GM18502 (cell line): ENCODE results near the gene GJA5.

Experiments used
- ATAC-seq: cut with Tn5 transposase; IDR thresholded peaks from one replicate; pipeline ENCODE4 v1.9.1; 2021; ENCODE audit warnings: mild to moderate bottlenecking; ENCODE audit not compliant: unreplicated experiment, poor library complexity

The GJA5 gene

DNA sequence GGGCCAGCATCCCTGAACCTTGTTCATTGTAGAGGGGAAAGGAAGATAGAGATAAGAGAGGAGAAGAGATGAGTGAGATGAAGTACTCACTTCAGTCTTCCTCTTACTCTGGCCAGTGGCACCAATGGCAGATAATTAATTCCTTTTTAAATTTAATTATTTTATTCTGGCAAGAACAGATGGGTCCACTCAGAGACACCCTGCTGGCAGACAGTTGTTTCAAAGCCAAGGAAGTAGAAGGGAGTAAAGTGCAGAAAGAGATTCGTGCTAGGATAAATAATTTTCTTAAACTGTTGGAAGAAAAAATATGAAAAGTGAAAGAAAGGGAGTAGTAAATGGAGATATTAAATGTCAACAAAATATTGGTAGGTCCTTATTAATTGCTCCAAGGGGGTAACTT lies 7.7 kb upstream of the GJA5 start:
- ATAC-seq = no peak

DNA sequence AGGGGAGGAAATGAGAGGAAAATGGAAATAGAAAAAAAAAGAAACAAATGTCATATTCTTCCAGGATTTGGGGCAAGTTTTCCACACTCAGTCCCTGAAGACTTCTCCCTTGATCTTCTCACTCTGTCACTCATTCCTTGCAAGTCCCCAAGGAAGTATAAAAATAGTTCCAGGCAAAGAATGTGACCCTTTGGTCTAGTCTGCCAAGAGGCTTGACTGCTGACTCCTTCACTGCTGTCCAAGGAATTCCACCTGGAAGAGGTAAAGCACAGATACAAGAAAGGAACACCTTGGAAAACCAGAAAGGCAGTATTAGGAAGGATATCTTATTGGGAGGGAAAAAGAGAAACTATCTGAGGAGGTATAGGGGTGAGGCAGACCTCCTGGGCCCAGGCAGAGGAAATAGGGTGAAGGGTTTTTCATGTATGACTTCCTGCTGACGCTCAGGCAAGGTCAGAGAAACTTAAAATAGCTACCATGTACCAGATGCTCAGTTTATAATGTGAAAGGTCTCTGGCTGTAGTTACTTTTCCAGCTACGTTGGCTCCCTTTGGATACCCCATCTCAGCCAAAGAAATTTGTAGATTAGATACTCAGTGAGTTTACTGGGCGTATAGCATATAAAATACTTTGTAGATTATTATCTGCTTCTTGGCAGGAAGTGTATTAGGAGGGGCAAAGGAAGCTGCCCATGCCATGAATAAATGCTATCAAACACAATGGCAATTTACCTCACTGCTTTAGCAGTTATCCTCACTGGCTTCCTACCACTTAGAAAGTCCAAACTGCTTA lies 2.0 kb upstream of the GJA5 start:
- ATAC-seq = no peak

DNA sequence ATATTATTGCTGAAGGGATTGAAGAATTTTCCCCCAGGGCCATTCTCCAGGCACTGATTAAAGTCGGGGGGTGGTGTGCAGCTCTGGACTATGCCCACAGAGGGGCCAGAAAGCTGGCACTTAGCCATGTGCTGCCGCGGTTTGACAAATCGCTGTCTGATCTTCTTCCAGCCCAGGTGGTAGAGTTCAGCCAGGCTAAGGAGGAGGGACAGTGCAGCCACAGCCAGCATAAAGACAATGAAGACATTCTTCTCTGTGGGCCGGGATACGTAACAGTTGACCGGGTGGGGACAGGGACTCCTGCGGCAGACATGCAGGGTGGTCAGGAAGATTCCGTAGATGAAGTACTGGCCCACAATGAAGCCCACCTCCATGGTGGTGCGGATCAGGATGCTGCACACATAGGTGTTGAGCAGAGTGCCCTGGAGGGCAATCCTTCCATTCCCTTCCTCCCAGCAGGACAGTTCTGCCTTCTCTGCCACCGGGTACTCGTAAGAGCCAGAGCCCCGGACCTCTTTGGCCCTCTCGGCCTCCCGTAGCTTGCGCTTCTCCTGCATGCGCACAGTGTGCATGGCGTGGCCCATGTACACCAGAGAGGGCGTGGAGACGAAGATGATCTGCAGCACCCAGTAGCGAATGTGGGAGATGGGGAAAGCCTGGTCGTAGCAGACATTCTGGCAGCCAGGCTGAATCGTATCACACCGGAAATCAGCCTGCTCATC lies 1.9 kb downstream of the GJA5 start:
- ATAC-seq = no peak

DNA sequence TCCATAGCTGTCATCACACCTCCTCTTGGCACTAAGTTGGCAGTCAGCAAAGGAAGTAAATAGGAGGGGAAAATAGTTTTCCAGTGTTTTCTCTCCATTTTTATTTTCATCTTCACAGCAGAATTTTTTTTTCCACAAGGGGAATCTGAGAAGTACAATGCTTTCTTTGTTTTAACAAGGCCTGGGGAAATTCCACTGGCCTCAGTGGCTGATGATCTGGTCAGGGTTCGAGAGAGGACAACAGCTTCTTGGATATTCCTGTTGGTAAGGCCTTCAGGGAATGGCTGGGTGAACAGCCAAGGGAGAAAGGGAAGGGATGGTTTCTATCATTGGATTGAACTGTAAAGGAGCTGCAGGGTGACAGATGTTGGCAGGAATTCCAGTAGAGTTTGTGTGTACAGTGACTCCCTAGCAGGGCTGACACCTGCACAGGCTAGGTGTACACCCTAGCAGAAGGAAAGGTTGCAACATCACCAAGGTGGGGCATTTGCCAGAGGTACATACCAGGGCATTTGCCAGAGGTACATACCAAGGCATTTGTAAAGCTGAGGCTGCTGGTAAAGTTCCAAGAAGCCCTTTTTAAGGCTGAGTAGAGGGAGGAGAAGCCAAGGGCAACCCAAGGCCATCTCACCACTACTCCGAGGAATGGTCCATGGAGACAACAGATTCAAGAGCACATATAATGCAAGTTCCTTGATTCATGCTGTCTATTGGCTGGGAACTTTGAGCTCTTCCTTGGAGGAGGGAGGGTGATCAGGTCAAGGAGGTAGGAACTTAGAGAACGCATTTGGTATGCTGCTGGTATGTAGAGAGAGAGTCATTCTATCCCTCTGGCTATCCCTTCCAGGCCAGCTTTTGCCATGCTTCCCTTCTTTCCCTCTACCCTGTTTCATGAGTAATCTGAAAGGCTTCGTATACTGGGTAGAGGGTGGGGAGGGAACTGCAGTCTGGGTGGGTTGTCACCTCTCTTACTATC lies 3.1 kb downstream of the GJA5 start:
- no peak for ATAC-seq

DNA sequence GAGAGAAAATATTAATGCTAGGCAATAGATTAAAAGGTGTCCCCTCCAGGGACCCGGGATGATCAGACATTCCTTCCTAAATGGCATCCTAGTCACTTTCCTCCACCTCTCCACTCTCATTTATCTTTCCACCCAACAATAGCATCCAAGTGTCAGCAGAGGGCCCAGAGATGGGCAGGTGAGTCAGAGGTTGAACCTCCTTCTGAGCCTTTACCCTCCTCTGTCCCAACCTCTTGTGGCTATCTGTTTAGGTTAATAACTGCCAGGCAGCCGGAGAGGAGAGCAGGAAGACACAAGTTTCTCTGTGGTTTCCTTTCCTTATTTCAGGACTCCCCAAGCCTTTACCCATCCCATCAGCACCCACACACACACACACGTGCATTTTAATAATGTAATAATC lies 4.1 kb downstream of the GJA5 start:
- ATAC-seq = no peak

DNA sequence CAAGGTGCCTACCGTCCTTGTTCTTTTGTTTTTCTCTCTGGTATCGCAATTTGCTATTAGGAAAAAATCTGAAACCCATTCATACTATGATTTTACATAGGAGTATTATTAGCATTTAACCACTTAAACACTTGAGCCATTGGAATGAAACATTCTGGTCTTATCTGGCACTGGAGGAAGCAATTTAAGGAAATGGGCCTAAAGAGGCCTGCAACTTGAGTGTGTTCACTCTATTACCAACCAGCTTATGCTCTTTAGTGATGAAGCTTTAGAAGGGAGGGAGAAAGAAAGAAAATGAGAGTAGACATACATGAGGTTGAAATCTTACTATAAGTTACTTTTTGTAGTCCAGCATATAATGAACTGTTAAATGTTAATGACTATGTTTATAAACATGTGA lies 5.7 kb downstream of the GJA5 start:
- no peak for ATAC-seq

DNA sequence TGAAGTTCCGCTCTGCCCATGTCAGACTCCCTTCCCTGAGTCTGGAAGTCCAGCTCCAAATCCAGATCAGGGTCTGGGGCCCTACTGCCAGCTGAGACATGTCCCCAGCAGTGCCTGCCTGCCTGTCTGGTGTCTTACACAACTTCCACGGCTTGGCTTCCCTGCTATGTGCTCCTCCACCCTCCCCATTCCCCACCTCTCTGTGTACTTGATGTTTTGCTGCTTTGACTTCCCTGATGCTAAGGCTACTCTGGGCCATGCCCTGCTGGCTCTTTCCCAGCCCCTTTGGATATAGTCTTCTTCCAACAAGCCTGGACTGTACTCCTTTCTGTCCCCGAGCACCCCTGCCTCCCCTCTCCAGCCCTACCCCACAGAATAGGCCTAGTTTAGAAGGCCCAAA lies 7.3 kb downstream of the GJA5 start:
- no peak for ATAC-seq

DNA sequence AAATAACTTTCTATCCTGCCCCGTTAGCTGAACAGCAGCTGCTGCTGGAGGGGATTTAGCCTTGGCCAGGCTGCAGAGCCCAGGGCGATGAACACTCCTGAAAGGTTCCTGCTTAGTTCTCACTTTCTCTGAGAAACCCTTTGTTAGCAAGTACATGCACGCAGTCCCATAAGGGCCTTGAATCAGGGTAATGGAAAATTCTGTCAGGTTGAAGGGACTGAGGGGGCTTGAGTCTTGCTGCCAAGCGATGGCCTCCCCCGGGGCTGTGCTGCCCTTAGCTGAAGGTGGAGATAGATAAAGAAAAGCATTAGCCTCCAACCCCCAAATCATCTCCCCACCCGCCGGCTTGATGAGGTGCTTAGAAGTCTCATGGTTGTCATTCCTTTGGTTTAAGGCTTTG lies 7.9 kb downstream of the GJA5 start:
- no peak for ATAC-seq

DNA sequence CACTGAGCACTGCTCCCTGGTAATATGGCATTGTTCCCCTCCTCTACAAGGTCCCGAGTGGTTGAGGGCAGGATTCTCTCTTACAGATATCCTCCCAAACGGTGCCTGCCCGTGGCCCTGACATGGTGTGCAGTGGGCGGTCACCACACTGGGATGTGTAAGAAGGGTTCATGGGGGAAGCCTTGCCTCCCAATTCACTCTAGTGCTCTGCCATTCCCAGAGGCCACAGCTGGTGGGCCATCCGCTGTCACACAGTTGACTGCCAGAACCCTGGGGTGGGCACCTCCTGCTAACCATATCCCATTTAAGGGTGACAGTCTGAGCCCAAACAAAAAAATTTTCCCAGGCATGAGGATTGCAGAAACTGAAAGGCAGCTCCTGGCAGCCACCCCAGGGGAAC lies 9.1 kb downstream of the GJA5 start:
- no peak for ATAC-seq

DNA sequence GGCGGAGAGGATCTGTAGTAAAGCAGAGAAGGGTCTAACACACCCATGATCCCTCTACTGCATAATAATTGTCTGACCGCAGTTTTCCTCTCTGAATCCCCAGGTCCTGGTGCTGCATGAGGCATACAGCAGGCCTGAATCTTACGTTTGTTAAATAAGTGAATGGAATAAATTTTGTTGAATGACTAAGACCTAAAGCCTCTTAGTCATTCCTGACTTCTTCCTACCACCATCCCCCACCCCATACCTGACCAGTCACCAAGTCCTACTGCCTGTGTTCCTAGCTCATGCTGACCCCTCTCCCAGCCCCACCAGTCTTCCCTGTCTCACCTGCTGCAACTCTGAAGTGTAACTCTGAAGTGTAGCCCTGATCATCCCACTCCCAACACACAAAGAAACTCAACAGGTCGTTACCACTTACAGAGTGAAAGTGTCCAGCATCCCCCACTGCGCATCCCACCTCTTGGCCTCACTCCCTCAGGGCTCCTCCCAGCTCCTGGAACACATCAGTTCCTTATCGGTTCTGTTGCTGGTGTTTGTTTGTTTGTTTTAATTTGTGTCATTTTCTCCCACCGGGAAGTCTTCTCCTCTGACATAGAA lies 9.7 kb downstream of the GJA5 start:
- ATAC-seq = no peak

DNA sequence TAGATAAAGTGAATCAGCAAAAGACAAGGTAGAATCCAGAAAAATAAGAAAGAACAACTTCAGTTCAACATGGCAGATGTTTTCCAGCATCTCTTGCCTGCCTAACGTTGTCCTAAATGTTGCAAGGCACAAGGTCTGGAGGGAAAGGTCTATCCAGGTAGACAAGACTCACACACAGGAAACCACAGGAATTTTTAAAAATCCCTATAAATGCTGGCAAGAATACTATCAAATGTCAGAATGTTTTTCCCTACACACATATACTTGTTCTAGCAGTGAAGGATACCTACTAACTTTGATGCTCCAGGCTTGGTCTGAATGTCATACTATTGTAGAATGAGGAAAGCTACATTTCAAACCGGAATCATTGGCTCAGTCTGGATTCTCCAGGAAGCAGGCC lies 10.6 kb downstream of the GJA5 start:
- no peak for ATAC-seq

DNA sequence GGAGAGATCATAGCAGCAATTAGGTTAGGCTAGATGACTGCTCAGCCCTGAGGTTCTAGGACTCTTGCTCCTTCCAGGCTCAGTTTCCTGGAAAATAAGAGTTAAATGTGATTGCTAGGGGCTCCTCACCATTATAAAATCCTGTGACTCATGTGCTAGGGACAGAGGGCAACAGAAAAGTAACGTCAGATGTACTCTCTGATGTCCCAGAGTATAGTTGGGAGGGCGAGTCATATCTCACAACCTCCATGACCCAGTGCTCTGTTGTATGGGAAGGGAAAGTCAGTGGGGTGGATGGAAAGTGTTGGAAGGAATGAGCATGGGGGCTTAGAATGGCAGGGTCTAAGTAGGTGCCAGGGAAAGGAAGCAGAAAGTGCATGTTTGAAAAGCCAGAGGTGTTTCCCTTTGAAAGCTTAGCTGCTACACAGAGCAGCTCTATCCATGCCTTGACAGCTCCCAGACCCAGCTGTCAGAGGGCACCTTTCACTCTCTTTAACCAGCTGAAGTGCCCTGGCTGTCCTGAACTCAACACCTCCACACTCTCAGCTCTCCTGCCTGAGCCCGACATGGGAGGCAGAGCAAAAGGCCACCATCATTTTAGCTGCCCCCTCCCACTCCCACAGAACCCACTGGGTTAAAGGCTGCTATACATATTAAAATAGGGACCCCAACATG lies 11.6 kb downstream of the GJA5 start:
- ATAC-seq = no peak

DNA sequence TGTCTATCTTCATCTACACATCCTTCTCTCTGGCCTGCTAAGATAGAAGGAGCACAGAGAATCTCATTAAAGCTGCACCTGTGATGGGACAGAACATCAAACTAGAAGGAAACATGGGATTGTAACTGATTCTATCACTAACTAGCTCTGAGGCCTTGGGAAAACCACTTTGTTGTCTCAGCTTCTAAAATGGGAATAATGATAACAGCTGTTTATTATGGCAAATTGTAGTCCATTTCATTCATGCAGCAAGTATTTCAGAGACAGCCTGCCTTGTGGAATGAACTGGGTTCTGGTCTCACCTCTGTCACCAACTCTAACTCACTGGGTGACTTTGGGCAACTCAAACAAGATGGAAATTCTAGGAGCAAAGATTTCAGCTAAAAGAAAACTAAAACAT lies 12.4 kb downstream of the GJA5 start:
- ATAC-seq = no peak

DNA sequence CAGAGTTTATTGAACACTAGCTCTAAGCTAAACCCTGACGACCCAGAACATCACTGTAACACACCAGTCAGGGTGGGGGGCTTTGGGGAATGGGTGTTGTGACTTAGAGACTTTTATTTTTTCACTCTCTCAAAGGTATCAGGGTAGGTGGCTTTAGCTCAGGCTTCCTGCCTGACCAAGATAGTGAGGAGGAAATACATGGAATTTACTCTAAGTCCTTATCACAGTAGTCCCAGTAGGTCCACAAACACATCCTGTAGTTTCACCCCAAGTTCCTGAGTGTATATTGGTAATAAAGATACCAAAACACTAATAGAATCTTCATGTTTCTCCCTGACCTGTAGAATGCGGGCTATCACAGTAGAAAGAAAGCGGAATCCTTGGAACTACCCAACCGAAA lies 15.1 kb downstream of the GJA5 start:
- no peak for ATAC-seq

DNA sequence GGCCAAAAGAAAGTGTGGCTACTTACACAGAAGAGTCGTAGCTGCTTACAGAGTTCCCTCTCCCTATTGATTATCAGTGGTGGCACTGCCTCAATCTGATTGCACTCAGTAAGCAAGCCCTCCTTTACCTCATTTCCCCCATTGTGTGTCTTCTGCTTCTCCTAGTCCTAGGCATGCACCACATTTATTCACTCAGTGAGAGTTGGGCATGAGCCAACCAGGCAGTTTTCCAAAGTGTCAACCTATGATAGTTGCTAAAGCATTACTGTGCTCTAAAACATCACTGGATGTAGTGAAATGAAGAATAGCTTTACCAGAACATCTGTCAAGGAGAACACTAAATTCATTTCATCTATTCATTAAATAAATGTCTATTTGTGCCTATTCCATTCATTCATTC lies 19.3 kb downstream of the GJA5 start:
- no peak for ATAC-seq

DNA sequence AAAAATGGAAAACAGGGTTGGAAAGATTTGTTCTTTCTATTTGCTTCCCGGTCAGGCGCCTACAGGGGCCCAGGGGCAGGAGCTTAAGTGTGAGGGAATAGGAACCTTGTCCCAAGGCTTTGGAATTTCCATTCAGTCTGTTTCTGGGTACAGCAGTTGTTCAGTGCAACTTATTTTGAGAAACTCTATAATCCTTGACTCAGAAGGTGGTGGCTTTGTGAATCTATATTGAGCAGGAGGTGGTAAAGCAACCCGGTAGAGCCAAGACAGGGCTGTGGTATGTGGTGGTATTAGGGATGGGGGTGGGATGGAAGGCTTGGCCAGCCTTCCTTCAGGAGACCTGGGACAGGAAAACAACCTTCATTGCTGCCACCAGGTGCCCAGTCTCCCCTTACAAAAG lies 20.0 kb downstream of the GJA5 start:
- ATAC-seq = no peak

DNA sequence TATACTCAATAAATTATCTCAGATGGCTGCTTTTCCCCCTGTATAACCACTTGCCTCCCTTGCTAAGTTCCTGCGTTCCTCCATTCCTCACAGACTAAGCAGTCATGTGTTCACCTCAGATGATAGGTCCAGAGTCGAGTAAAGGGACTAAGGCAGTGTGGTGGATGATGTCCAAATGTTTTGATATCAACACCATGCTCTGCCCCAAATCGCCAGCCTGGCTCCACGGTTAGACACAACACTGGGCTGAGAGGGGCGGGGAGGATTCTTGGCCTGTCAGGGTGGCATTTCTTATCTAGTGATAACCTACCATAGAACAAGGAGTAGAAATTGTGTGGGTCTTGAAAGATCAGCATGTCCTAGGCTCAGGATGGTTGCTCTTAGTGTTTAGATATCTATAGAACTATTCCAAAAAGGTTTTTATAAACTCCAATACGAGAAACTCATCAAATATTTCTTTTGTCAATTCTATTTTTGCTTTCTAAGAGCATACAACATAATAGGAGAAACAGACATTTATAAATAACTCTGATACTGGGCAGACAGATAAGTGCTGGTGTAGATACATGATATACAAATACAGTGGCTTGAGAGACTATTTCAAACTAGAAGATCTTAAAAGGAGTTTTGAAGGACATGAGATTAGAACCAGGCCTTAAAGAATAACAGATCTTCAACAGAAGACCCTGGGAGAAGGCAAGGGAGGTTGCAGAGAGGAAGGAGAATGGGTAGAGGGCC lies 21.5 kb downstream of the GJA5 start:
- no peak for ATAC-seq

DNA sequence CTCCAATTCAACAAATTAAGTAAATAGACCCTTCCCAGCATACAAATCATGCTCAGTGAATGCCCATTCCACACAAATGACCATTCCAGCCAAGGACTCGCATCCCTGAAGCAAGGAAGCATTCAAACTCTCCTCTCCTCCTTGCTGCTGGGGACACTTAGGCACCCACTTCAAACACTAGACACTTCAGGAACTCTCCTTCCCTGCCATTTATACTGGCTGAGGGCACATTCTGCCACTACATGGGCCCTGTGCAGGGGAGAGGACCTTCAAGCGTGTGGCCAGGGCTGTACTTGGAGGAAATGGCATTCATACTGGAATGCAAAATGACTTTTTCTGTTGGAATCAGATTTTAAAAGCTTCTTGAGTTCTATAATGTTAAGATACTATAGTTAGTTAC lies 22.3 kb downstream of the GJA5 start:
- ATAC-seq = no peak

DNA sequence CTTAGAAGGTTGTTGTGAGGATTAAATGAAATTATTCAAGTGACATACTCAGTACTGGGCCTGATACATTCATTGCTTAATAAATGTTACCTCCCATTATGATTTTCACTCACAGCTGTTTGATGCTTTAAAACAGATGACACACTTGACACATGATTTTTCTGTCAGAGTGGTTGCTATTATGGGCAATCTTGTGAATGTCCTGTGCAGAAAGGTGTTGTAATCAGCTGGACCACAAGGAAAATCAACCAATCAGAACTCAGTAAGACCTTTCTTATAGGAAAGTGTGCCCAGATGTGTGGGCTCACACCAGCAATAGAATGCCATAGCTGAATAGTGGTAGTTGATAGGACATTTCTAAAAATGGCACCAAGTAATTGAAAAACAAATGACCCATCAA lies 23.5 kb downstream of the GJA5 start:
- ATAC-seq = no peak
